Mucosa of rectum (tissue), 2 donors: ENCODE measurements around the gene ZFHX3.

ENCODE experiments used
- H3K27ac ChIP-seq, 2 donors: one replicate each; pipeline ENCODE4 v1.7.0; 2013; ENCODE audit warnings: inconsistent platforms in 2 of 2, low read depth in 2 of 2, low read length in 2 of 2
- H3K27me3 ChIP-seq, 2 donors: one replicate each; pipeline ENCODE4 v1.7.0; 2013; ENCODE audit warnings: low read length in 2 of 2; ENCODE audit not compliant: control insufficient read depth in 2 of 2, insufficient read depth in 2 of 2
- H3K36me3 ChIP-seq, 2 donors: one replicate each; pipeline ENCODE4 v1.7.0; 2013; ENCODE audit warnings: low read length in 2 of 2; ENCODE audit not compliant: control insufficient read depth in 2 of 2, insufficient read depth in 2 of 2
- H3K4me1 ChIP-seq, 2 donors: one replicate each; pipeline ENCODE4 v1.7.0; 2013; ENCODE audit warnings: low read length in 2 of 2, mild to moderate bottlenecking in 1 of 2; ENCODE audit not compliant: control insufficient read depth in 2 of 2, insufficient read depth in 2 of 2
- H3K4me3 ChIP-seq, 2 donors: one replicate each; pipeline ENCODE4 v1.7.0; 2013; ENCODE audit warnings: low read length in 2 of 2
- H3K9ac ChIP-seq, 2 donors: one replicate each; pipeline ENCODE4 v1.7.0; 2013; ENCODE audit warnings: low read length in 2 of 2, low read depth in 1 of 2, mild to moderate bottlenecking in 1 of 2
- H3K9me3 ChIP-seq, 2 donors: one replicate each; pipeline ENCODE4 v1.7.0; 2013; ENCODE audit warnings: low read length in 2 of 2; ENCODE audit not compliant: control insufficient read depth in 2 of 2
- donor health status: healthy.
- donor health status: Normal muscosa, but diverticular disease.

ZFHX3 gene

GRCh38 chr16:72969146-72969545, 78.8 kb downstream of the ZFHX3 start:
- Histone ChIP-seq H3K27ac (no peak overlapping the region), H3K9ac (no peak overlapping the region), H3K9me3 (no peaks in the 10 kb centered on the region), H3K36me3 (no peaks in the 10 kb centered on the region), H3K4me3 (no peak overlapping the region), H3K27me3 (no peaks in the 10 kb centered on the region), H3K4me1 (no peaks in the 10 kb centered on the region)

- Histone ChIP-seq H3K27ac (no peak overlapping the region), H3K27me3 (no peaks in the 10 kb centered on the region), H3K9ac (no peak overlapping the region), H3K4me1 (no peaks in the 10 kb centered on the region), H3K4me3 (no peak overlapping the region), H3K36me3 (no peaks in the 10 kb centered on the region), H3K9me3 (no peaks in the 10 kb centered on the region)
These were observed 80.0 kb downstream of the ZFHX3 start for GRCh38 chr16:72967941-72968340.

- peaks cover 0 to 6% of the 10 kb centered on the region in 2 donors for H3K36me3 ChIP-seq
- no peak overlapping the region for H3K9ac ChIP-seq
These were observed 84.2 kb downstream of the ZFHX3 start for GRCh38 chr16:72963533-72964315.

GRCh38 chr16:72962347-72962746, 85.6 kb downstream of the ZFHX3 start:
- Histone ChIP-seq H3K9ac (no peak overlapping the region), H3K4me3 (no peak overlapping the region), H3K4me1 (no peaks in the 10 kb centered on the region), H3K27ac (no peak overlapping the region), H3K9me3 (no peaks in the 10 kb centered on the region), H3K36me3 (peaks cover 8 to 9% of the 10 kb centered on the region in 2 donors), H3K27me3 (no peaks in the 10 kb centered on the region)

More at GRCh38 chr16:72963533-72964315, 84.2 kb downstream of the ZFHX3 start:
- H3K4me1 ChIP-seq: no peaks in the 10 kb centered on the region
- no peak overlapping the region for H3K4me3 ChIP-seq
- no peaks in the 10 kb centered on the region for H3K9me3 ChIP-seq
- H3K27me3 ChIP-seq: no peaks in the 10 kb centered on the region
- H3K27ac ChIP-seq: no peak overlapping the region

GRCh38 chr16:72961863-72962262, 86.1 kb downstream of the ZFHX3 start:
- Histone ChIP-seq H3K27ac (no peak overlapping the region), H3K9ac (no peak overlapping the region), H3K4me1 (no peaks in the 10 kb centered on the region), H3K9me3 (no peaks in the 10 kb centered on the region), H3K27me3 (no peaks in the 10 kb centered on the region), H3K4me3 (no peak overlapping the region), H3K36me3 (peaks cover 9 to 13% of the 10 kb centered on the region in 2 donors)

GRCh38 chr16:72961115-72961832, 86.7 kb downstream of the ZFHX3 start:
- Histone ChIP-seq H3K27ac (no peak overlapping the region), H3K4me1 (no peaks in the 10 kb centered on the region), H3K36me3 (peaks cover 9 to 15% of the 10 kb centered on the region in 2 donors), H3K9me3 (no peaks in the 10 kb centered on the region), H3K27me3 (no peaks in the 10 kb centered on the region), H3K9ac (no peak overlapping the region), H3K4me3 (no peak overlapping the region)

GRCh38 chr16:72960101-72960500, 87.8 kb downstream of the ZFHX3 start:
- H3K9me3 ChIP-seq: no peaks in the 10 kb centered on the region

GRCh38 chr16:72959301-72959996, 88.5 kb downstream of the ZFHX3 start:
- no peak overlapping the region for H3K4me3 ChIP-seq
- H3K27me3 ChIP-seq: no peaks in the 10 kb centered on the region
- H3K27ac ChIP-seq: no peak overlapping the region
- H3K36me3 ChIP-seq: peaks cover 9 to 15% of the 10 kb centered on the region in 2 donors
- H3K9me3 ChIP-seq: no peaks in the 10 kb centered on the region
- H3K9ac ChIP-seq: no peak overlapping the region
- H3K4me1 ChIP-seq: no peaks in the 10 kb centered on the region

More at GRCh38 chr16:72960101-72960500, 87.8 kb downstream of the ZFHX3 start:
- H3K36me3 ChIP-seq: peaks cover 9 to 15% of the 10 kb centered on the region in 2 donors
- no peak overlapping the region for H3K9ac ChIP-seq
- H3K4me1 ChIP-seq: no peaks in the 10 kb centered on the region
- no peak overlapping the region for H3K27ac ChIP-seq
- no peak overlapping the region for H3K4me3 ChIP-seq
- H3K27me3 ChIP-seq: no peaks in the 10 kb centered on the region

GRCh38 chr16:72958522-72959076, 89.3 kb downstream of the ZFHX3 start:
- Histone ChIP-seq H3K4me1 (no peaks in the 10 kb centered on the region), H3K9me3 (no peaks in the 10 kb centered on the region), H3K36me3 (peaks cover 9 to 15% of the 10 kb centered on the region in 2 donors)

More at GRCh38 chr16:72958522-72959076, 89.3 kb downstream of the ZFHX3 start:
- no peaks in the 10 kb centered on the region for H3K27me3 ChIP-seq
- H3K4me3 ChIP-seq: no peak overlapping the region
- H3K27ac ChIP-seq: no peak overlapping the region
- H3K9ac ChIP-seq: no peak overlapping the region
